GM12878 (cell line): ENCODE measurements around the gene WDR18. TPM values are rescaled to one million over a fixed set of nuclear protein-coding genes. Genes with fewer than 3 reads are reported as not detected.

Source experiments
- ATAC-seq: fragments of 200-7000 bp; cut with Tn5 transposase; 3 replicates; pipeline ENCODE4 v1.9.1; 2020; ENCODE audit warnings: mild to moderate bottlenecking, moderate library complexity
- BruUV-seq: library from RNA; stranded (reverse); fragments of 400-500 nt; replicated peaks from 2 replicates; lab custom pipeline; 2021; lab: Mats Ljungman, UMichigan
- CTCF ChIA-PET: fragments of 300-600 bp; sonication (Branson Sonifier 250); formaldehyde crosslinking; extraction: SDS; loops from one replicate; lab custom pipeline; 2021; ENCODE audit warnings: inconsistent platforms; lab: Yijun Ruan, JAX
- POLR2A ChIA-PET: fragments of 350-600 bp; formaldehyde crosslinking; extraction: SDS; loops from one replicate; lab custom pipeline; 2021; ENCODE audit warnings: inconsistent platforms; lab: Charles Lee
- RAD21 ChIA-PET: fragments of 300-600 bp; sonication (Branson Sonifier 250); formaldehyde crosslinking; loops from one replicate; lab custom pipeline; 2023; ENCODE audit warnings: antibody characterized with exemption; ENCODE audit not compliant: unreplicated experiment; lab: Charles Lee
- SMC1A ChIA-PET: fragments of 300-600 bp; sonication (Branson Sonifier 250); formaldehyde crosslinking; loops from one replicate; lab custom pipeline; 2023; ENCODE audit not compliant: unreplicated experiment, uncharacterized antibody; lab: Charles Lee
- DNase-seq: peaks from one replicate; pipeline ENCODE4 v3.0.0-alpha.2; 2011; ENCODE audit warnings: low read depth, low spot score
- FAIRE-seq: peaks from 3 replicates; lab custom pipeline; 2011; peaks lifted over from hg19 to GRCh38; lab: Jason Lieb, UNC
- H2AFZ ChIP-seq: 2 replicates; pipeline ENCODE4 v1.6.0; 2011; ENCODE audit warnings: low read depth, low read length, control low read depth; ENCODE audit not compliant: control insufficient read depth
- H3K27ac ChIP-seq: 2 replicates; pipeline ENCODE4 v1.5.1; 2011; ENCODE audit warnings: control low read depth; ENCODE audit not compliant: control insufficient read depth, insufficient read depth
- H3K27me3 ChIP-seq, 2 experiments: replicated peaks in 1 of 2; 2 replicates each; pipeline versions ENCODE4 v1.6.0 to v1.6.1; 2011; ENCODE audit warnings: low read length in 1 of 2; ENCODE audit not compliant: control insufficient read depth in 2 of 2, insufficient read depth in 2 of 2
- H3K36me3 ChIP-seq, 2 experiments: 2 replicates each; pipeline ENCODE4 v1.5.1; 2011; ENCODE audit warnings: low read length in 1 of 2; ENCODE audit not compliant: control insufficient read depth in 2 of 2, insufficient read depth in 2 of 2
- H3K4me1 ChIP-seq: 2 replicates; pipeline ENCODE4 v1.6.1; 2011; ENCODE audit warnings: mild to moderate bottlenecking, low read length, moderate library complexity, mixed read lengths; ENCODE audit not compliant: control insufficient read depth, insufficient read depth
- H3K4me2 ChIP-seq: 2 replicates; pipeline ENCODE4 v1.6.0; 2011; ENCODE audit warnings: control low read depth; ENCODE audit not compliant: control insufficient read depth, insufficient read depth
- H3K4me3 ChIP-seq: fragments of 200-600 bp; sonication (generic); 2 replicates; pipeline ENCODE4 v1.5.1; 2016
- H3K79me2 ChIP-seq: 2 replicates; pipeline ENCODE4 v1.6.0; 2011; ENCODE audit warnings: low read length; ENCODE audit not compliant: control insufficient read depth, insufficient read depth
- H3K9ac ChIP-seq: 2 replicates; pipeline ENCODE4 v1.8.0; 2011; ENCODE audit warnings: low read length, control low read depth, mixed read lengths; ENCODE audit not compliant: control insufficient read depth, insufficient read depth
- H3K9me3 ChIP-seq: replicated peaks from 3 replicates; pipeline ENCODE4 v1.5.1; 2011; ENCODE audit warnings: mild to moderate bottlenecking, low read length; ENCODE audit not compliant: control insufficient read depth, insufficient read depth
- H4K20me1 ChIP-seq: 2 replicates; pipeline ENCODE4 v1.6.0; 2011; ENCODE audit not compliant: control insufficient read depth, insufficient read depth
- E4F1 ChIP-seq: fragments of 450-650 bp; IDR thresholded peaks from 2 replicates; pipeline ENCODE4 v1.6.1; 2018; ENCODE audit warnings: borderline replicate concordance, mild to moderate bottlenecking; ENCODE audit not compliant: partially characterized antibody
- EGR1 ChIP-seq, 2 experiments: IDR thresholded peaks; 1 replicate in 1 of 2; 2 replicates in 1 of 2; pipeline ENCODE4 v1.6.1; 2011 to 2012; ENCODE audit warnings: low read depth in 2 of 2, low read length in 2 of 2, borderline replicate concordance in 1 of 2, mild to moderate bottlenecking in 1 of 2, moderate library complexity in 1 of 2
- IRF3 ChIP-seq: fragments of 450-650 bp; IDR thresholded peaks from 2 replicates; pipeline ENCODE4 v1.6.1; 2014; ENCODE audit warnings: mild to moderate bottlenecking
- JUNB ChIP-seq: IDR thresholded peaks from 2 replicates; pipeline ENCODE4 v1.6.1; 2016; ENCODE audit warnings: antibody characterized with exemption, mild to moderate bottlenecking
- NR2C2 ChIP-seq: IDR thresholded peaks from 2 replicates; pipeline ENCODE4 v1.6.1; 2011; ENCODE audit warnings: borderline replicate concordance, low read depth; ENCODE audit not compliant: control insufficient read depth, insufficient read length
- RUNX3 ChIP-seq: IDR thresholded peaks from 2 replicates; pipeline ENCODE4 v1.6.1; 2012; ENCODE audit warnings: low read length, inconsistent platforms
- SUZ12 ChIP-seq: fragments of 200-600 bp; sonication (generic); IDR thresholded peaks from one replicate; pipeline ENCODE4 v1.6.1; 2018; ENCODE audit warnings: antibody characterized with exemption, mild to moderate bottlenecking; ENCODE audit not compliant: unreplicated experiment
- ZZZ3 ChIP-seq: IDR thresholded peaks from 2 replicates; pipeline ENCODE4 v1.6.1; 2011; ENCODE audit warnings: low read depth; ENCODE audit not compliant: control insufficient read depth, insufficient read length
- WGBS: methylation state at CpG from one replicate; pipeline ENCODE4 v1.1.6; 2016; ENCODE audit warnings: low lambda C conversion rate; ENCODE audit not compliant: insufficient replicate concordance, insufficient coverage; ENCODE audit errors: missing lambda C conversion rate; 5-methylcytosine and 5-hydroxymethylcytosine counted together
- in situ Hi-C: fragments of 300-500 bp; cut with MboI; formaldehyde crosslinking; loops from 9 replicates; pipeline ENCODE4 v1.14.3; 2018; ENCODE audit warnings: mixed read lengths
- intact Hi-C: fragments of 100-400 bp; cut with micrococcal nuclease; formaldehyde crosslinking; loops from one replicate; pipeline ENCODE4 v1.14.2; 2022; ENCODE audit not compliant: unreplicated experiment
- polyA plus RNA-seq, 11 experiments: library from polyadenylated mRNA; depleted of rRNA in 4 of 11; unstranded in 6 of 11; stranded (reverse) in 5 of 11; fragments of >200 nt; fragmentation: Nextera tagmentation in 4 of 11; fragmentation: Illumina TruSeq in 1 of 11; extraction: Ambion mirVana in 4 of 11; extraction: Trizol in 1 of 11; gene quantifications; 1 replicate in 1 of 11; 2 replicates in 10 of 11; pipeline versions ENCODE4 v1.2.1 to v1.2.3, GENCODE V29; 2011 to 2016; ENCODE audit warnings: inconsistent platforms in 2 of 11, missing spikeins in 2 of 11, low read depth in 1 of 11
- total RNA-seq, 4 experiments: library from RNA; depleted of rRNA in 3 of 4; stranded (reverse); fragments of >200 nt in 3 of 4; fragmentation: Illumina TruSeq in 1 of 4; extraction: Trizol in 1 of 4; gene quantifications; 2 replicates each; pipeline versions ENCODE4 v1.2.1 to v1.2.3, GENCODE V29; 2013 to 2021
- TF ChIP-seq, protein P1 (sequence below): IDR thresholded peaks from 2 replicates; pipeline ENCODE4 v1.6.1; 2012; ENCODE audit warnings: low read depth, low read length, improper control_type of control experiment
- TF ChIP-seq, protein P2 (sequence below): IDR thresholded peaks from 2 replicates; pipeline ENCODE4 v1.6.1; 2012; ENCODE audit warnings: mild to moderate bottlenecking, low read depth, low read length
- TF ChIP-seq, protein P3 (sequence below): IDR thresholded peaks from 2 replicates; pipeline ENCODE4 v1.6.1; 2012; ENCODE audit warnings: low read depth, low read length, improper control_type of control experiment

WDR18 gene
- total and polyA plus RNA-seq, 10 of the 15 experiments (the other 5 are each of a cell fraction or from before 2014, with no cell fraction given): 3.0 to 206 (median 62.3) TPM

DNA sequence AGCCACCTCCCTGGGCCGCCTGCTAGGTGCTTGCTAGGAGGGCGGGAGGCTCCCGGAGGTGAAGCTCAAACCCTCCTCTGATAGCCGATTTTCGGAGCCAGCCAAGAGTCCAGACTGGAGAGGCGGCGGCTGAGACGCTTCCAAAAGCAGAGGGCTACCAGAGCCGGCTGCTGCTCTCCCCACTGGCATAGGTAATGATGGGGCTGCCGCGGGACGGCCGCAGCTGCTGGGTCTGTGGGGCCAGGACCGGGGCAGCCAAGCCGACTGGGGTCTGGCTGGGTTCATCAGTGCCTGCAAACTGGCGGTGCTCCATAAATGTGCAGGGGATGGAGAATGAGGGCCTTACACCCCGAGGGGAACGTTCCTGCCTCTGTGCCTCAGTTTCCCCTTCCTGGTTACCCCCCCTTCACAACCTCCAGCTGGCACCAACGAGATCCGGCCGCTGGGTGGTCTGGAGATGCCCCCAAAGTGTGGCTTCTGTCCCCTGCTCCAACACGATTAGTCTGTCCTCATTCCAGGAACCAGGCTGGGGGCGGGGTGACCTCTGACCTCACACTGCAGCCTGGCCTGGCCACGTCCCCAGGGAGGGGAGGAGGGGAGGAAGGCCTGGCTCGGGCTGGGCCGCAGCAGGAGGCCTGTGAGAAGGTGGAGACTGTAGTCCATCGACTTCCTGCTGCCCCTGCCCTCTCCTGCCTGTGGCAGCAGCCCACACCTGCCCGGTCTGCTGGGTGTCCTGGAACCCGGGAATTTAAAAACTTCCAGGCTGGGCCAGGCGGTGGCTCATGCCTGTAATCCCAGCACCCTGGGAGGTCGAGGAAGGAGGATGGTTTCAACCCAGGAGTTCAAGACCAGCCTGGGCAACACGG, 3.8 kb upstream of the WDR18 start:
- H3K27me3 ChIP-seq: no peaks in the 10 kb centered on the region
- H3K4me2 ChIP-seq: no peak overlapping the region
- H3K79me2 ChIP-seq: peaks cover 11% of the 10 kb centered on the region
- no peaks in the 10 kb centered on the region for H3K36me3 ChIP-seq
- no TSS peak for BruUV-seq
- no peak overlapping the region for H3K9ac ChIP-seq
- RAD21 ChIA-PET: interaction anchor here (0.9 to 8.0 kb wide), 3 partner anchors 25 to 117 kb away, joined by 3 to 95 read pairs (median 10); no protein-coding TSS in a partner anchor
- H3K4me3 ChIP-seq: no peak overlapping the region
- DNase-seq (no peak), FAIRE-seq (no peak), ATAC-seq (no peak)
- intact Hi-C loops: no loop called here
- no peak overlapping the region for H2AFZ ChIP-seq
- no peak overlapping the region; the same call in 1 of the 2 replicates for H3K27ac ChIP-seq
- H3K4me1 ChIP-seq: peaks cover 22% of the 10 kb centered on the region
- SMC1A ChIA-PET: interaction anchor here (2.2 kb wide), 1 partner anchor 32 kb away, joined by 4 read pairs; no protein-coding TSS in a partner anchor
- in situ Hi-C loops: loop anchor here (5.0 kb wide), 1 partner anchor 58 kb away; no protein-coding TSS in a partner anchor
- H4K20me1 ChIP-seq: no peaks in the 10 kb centered on the region
- CTCF ChIA-PET: interaction anchor here (1.4 to 5.7 kb wide), 5 partner anchors 25 to 117 kb away, joined by 4 to 150 read pairs (median 9); no protein-coding TSS in a partner anchor
- POLR2A ChIA-PET: interaction anchor here (0.6 to 4.1 kb wide), 4 partner anchors 32 to 207 kb away, joined by 3 to 34 read pairs (median 4); no protein-coding TSS in a partner anchor
- WGBS: 66% methylated on average over 30 of the region's 32 CpGs
- no peaks in the 10 kb centered on the region for H3K9me3 ChIP-seq
- TF ChIP-seq ZZZ3 (no peak), IRF3 (no peak), E4F1 (no peak), NR2C2 (peak; percentile 32), EGR1 (IDR thresholded peaks at IDR 0.05; ENCODE audit: borderline replicate concordance in 1 of 2, low read depth in 2 of 2, low read length in 2 of 2) (no peak), JUNB (no peak), RUNX3 (no peak), SUZ12 (no peak)
- TF ChIP-seq, protein P1, sequence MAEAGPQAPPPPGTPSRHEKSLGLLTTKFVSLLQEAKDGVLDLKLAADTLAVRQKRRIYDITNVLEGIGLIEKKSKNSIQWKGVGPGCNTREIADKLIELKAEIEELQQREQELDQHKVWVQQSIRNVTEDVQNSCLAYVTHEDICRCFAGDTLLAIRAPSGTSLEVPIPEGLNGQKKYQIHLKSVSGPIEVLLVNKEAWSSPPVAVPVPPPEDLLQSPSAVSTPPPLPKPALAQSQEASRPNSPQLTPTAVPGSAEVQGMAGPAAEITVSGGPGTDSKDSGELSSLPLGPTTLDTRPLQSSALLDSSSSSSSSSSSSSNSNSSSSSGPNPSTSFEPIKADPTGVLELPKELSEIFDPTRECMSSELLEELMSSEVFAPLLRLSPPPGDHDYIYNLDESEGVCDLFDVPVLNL: no peak
- TF ChIP-seq, protein P2, sequence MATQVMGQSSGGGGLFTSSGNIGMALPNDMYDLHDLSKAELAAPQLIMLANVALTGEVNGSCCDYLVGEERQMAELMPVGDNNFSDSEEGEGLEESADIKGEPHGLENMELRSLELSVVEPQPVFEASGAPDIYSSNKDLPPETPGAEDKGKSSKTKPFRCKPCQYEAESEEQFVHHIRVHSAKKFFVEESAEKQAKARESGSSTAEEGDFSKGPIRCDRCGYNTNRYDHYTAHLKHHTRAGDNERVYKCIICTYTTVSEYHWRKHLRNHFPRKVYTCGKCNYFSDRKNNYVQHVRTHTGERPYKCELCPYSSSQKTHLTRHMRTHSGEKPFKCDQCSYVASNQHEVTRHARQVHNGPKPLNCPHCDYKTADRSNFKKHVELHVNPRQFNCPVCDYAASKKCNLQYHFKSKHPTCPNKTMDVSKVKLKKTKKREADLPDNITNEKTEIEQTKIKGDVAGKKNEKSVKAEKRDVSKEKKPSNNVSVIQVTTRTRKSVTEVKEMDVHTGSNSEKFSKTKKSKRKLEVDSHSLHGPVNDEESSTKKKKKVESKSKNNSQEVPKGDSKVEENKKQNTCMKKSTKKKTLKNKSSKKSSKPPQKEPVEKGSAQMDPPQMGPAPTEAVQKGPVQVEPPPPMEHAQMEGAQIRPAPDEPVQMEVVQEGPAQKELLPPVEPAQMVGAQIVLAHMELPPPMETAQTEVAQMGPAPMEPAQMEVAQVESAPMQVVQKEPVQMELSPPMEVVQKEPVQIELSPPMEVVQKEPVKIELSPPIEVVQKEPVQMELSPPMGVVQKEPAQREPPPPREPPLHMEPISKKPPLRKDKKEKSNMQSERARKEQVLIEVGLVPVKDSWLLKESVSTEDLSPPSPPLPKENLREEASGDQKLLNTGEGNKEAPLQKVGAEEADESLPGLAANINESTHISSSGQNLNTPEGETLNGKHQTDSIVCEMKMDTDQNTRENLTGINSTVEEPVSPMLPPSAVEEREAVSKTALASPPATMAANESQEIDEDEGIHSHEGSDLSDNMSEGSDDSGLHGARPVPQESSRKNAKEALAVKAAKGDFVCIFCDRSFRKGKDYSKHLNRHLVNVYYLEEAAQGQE: no peak
- TF ChIP-seq, protein P3, sequence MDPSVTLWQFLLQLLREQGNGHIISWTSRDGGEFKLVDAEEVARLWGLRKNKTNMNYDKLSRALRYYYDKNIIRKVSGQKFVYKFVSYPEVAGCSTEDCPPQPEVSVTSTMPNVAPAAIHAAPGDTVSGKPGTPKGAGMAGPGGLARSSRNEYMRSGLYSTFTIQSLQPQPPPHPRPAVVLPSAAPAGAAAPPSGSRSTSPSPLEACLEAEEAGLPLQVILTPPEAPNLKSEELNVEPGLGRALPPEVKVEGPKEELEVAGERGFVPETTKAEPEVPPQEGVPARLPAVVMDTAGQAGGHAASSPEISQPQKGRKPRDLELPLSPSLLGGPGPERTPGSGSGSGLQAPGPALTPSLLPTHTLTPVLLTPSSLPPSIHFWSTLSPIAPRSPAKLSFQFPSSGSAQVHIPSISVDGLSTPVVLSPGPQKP: no peak
